Psoas muscle (tissue), 8 donors: ENCODE data around the gene CCL20. TPM values are rescaled to one million over a fixed set of nuclear protein-coding genes. Genes with fewer than 3 reads are reported as not detected.

Source experiments
- ATAC-seq, 4 donors: fragments of 200-7000 bp; cut with Tn5 transposase; one replicate each; pipeline ENCODE4 v1.9.1; 2020; ENCODE audit warnings: moderate library complexity in 3 of 4, mild to moderate bottlenecking in 2 of 4
- DNase-seq, 2 donors: peaks; one replicate each; pipeline ENCODE4 v3.0.0-alpha.2; 2020
- H3K27ac ChIP-seq: fragments of 200-600 bp; one replicate; pipeline ENCODE4 v1.8.0; 2022
- H3K27me3 ChIP-seq, 3 donors: fragments of 200-600 bp in 1 of 3; one replicate each; pipeline versions ENCODE4 v1.6.1 to v1.8.0; 2013 to 2022; ENCODE audit warnings: low read length in 2 of 3, mild to moderate bottlenecking in 2 of 3, moderate library complexity in 1 of 3; ENCODE audit not compliant: insufficient read depth in 3 of 3
- H3K36me3 ChIP-seq, 2 donors: fragments of 200-600 bp in 1 of 2; one replicate each; pipeline versions ENCODE4 v1.6.1 to v1.8.0; 2013 to 2022; ENCODE audit warnings: low read depth in 1 of 2, mild to moderate bottlenecking in 1 of 2, moderate library complexity in 1 of 2; ENCODE audit not compliant: insufficient read depth in 1 of 2
- H3K4me1 ChIP-seq: fragments of 200-600 bp; one replicate; pipeline ENCODE4 v1.8.0; 2022
- H3K4me3 ChIP-seq: fragments of 200-600 bp; one replicate; pipeline ENCODE4 v1.8.0; 2022; ENCODE audit warnings: mild to moderate bottlenecking
- H3K9me3 ChIP-seq: fragments of 200-600 bp; one replicate; pipeline ENCODE4 v1.8.0; 2022
- CTCF ChIP-seq: fragments of 200-600 bp; IDR thresholded peaks from one replicate; pipeline ENCODE4 v1.8.0; 2022; ENCODE audit warnings: antibody characterized with exemption
- WGBS, 3 donors: extraction: QIAGEN DNeasy Blood & Tissue Kit; methylation state at CpG; one replicate each; pipeline versions ENCODE4 v1.1.6 to v1.1.7; 2013; 5-methylcytosine and 5-hydroxymethylcytosine counted together
- intact Hi-C, 2 donors: fragments of 100-400 bp; cut with DNase I; formaldehyde crosslinking; loops; one replicate each; pipeline versions ENCODE4 v1.11.0 to v1.14.2; 2022
- polyA plus RNA-seq, 3 donors: library from polyadenylated mRNA; stranded (reverse); fragments of 200-250 nt; gene quantifications; one replicate each; pipeline ENCODE4 v1.2.3, GENCODE V29; 2013
- total RNA-seq, 4 donors: library from RNA; stranded (reverse); fragmentation: NEBNext Ultra II Directional in 2 of 4; extraction: Animal tissue kit (Norgen Biotek cat#: 25700) in 2 of 4; gene quantifications; one replicate each; pipeline versions ENCODE4 v1.2.1 to v1.2.4, GENCODE V29; 2021 to 2023
- donor health status: healthy with polysubstance abuse.
- donor health status: DM: no; HTN: no; CAD: no; lungs with moderate emphysema.
- donor health status: Bipolar disorder and iron deficiency.
- donor health status: healthy.
- donor health status: DM: yes; HTN: yes; CAD: no.
- donor health status: DM: no; HTN: no; CAD: no.
- donor health status: DM: no; HTN: no; CAD: no.
- donor health status: DM: yes; HTN: yes; CAD: no.

The CCL20 gene
- total and polyA plus RNA-seq, 7 donors: 0.18 to 0.92 (median 0.48) TPM; not detected in 3

GRCh38 chr2:227819398-227819697 is 5.7 kb downstream of the CCL20 start:
- 89 to 95% (median 93%) methylated on average over 3 of the region's 3 CpGs for WGBS, 3 donors
- Histone ChIP-seq H3K27ac (no peak overlapping the region), H3K36me3 (no peaks in the 10 kb centered on the region), H3K4me3 (no peak overlapping the region), H3K4me1 (no peaks in the 10 kb centered on the region), H3K9me3 (no peaks in the 10 kb centered on the region), H3K27me3 (no peaks in the 10 kb centered on the region)
- intact Hi-C loops: no loop called here
- DNase-seq (no peak), ATAC-seq (no peak)
- TF ChIP-seq CTCF: no peak

- intact Hi-C loops: no loop called here
- WGBS, 3 donors: 75 to 89% (median 80%) methylated on average over 4 of the region's 4 CpGs
- ATAC-seq: no peak
Observed at GRCh38 chr2:227821043-227821942, 7.7 kb downstream of the CCL20 start.

GRCh38 chr2:227822416-227823003 is 8.9 kb downstream of the CCL20 start:
- DNase-seq: no peak
- no peak for TF ChIP-seq CTCF
- no peak overlapping the region for H3K27ac ChIP-seq
- H3K27me3 ChIP-seq: no peaks in the 10 kb centered on the region
- ATAC-seq: no peak
- WGBS, 3 donors: 74 to 82% (median 81%) methylated on average over 2 of the region's 2 CpGs
- no peaks in the 10 kb centered on the region for H3K4me1 ChIP-seq
- H3K9me3 ChIP-seq: no peaks in the 10 kb centered on the region
- no peak overlapping the region for H3K4me3 ChIP-seq
- no peaks in the 10 kb centered on the region for H3K36me3 ChIP-seq
- intact Hi-C loops: no loop called here

More at GRCh38 chr2:227821043-227821942, 7.7 kb downstream of the CCL20 start:
- H3K36me3 ChIP-seq: no peaks in the 10 kb centered on the region
- H3K4me3 ChIP-seq: no peak overlapping the region
- no peaks in the 10 kb centered on the region for H3K27me3 ChIP-seq
- no peaks in the 10 kb centered on the region for H3K4me1 ChIP-seq
- DNase-seq: no peak
- H3K9me3 ChIP-seq: no peaks in the 10 kb centered on the region
- TF ChIP-seq CTCF: no peak
- no peak overlapping the region for H3K27ac ChIP-seq

- no peak for TF ChIP-seq CTCF
- Histone ChIP-seq H3K9me3 (no peaks in the 10 kb centered on the region), H3K27ac (no peak overlapping the region), H3K36me3 (no peaks in the 10 kb centered on the region), H3K27me3 (no peaks in the 10 kb centered on the region), H3K4me1 (no peaks in the 10 kb centered on the region), H3K4me3 (no peak overlapping the region)
- intact Hi-C loops: no loop called here
- DNase-seq (no peak), ATAC-seq (no peak)
- WGBS, 3 donors: 58 to 87% (median 61%) methylated on average over 2 of the region's 2 CpGs
Observed at GRCh38 chr2:227823922-227824321, 10.3 kb downstream of the CCL20 start.
